Suppressor macrophage (primary cell): ENCODE results near the gene KIF3A.
A peak's percentile ranks its signal among the peaks of the same experiment; 100 is the strongest.

ENCODE experiments used
- DNase-seq, 4 experiments: peaks; one replicate each; pipeline ENCODE4 v3.0.0-alpha.2; 2020 to 2022

The KIF3A gene

DNA sequence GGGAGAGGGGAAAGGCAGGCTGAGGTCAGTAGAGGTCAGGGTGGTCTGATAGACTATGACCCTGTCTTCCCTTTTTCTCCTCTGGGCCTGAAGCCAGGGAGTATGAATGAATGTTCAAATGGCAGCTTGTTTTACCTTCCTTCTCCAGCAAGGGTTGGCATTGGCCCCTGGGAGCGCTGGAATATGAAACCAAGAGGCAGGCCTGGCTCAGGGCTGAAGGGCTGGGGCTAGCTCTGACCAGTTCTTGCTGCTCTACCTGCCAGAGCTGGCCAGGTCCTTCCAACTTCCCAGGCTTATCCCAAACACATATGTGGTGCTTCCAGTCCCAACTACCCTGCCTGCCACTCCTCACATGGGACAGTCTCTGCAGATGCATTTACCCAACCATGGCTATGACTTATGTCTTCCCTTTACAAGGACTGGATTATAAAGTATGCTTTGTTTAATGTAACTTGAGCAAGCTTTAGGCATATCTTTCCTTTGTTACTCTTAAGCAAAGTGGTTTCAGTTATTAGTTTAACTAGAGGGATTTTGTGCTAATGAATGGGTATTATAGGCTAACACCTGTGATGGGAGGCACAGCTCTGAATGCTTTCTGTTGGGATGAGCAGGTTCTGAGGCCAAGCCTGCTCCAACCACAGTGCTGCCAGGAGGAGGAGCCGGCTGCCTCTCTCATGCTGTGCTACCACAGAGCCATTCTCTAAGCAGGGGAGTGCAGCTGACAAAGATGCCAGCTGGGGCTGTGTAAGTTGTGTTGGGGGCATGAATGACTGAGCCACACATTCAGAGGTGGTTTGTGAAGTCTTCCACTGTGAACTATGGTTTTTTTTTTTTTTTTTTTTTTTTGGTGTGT, 16.0 kb upstream of the KIF3A start:
- DNase-seq, result no peak

DNA sequence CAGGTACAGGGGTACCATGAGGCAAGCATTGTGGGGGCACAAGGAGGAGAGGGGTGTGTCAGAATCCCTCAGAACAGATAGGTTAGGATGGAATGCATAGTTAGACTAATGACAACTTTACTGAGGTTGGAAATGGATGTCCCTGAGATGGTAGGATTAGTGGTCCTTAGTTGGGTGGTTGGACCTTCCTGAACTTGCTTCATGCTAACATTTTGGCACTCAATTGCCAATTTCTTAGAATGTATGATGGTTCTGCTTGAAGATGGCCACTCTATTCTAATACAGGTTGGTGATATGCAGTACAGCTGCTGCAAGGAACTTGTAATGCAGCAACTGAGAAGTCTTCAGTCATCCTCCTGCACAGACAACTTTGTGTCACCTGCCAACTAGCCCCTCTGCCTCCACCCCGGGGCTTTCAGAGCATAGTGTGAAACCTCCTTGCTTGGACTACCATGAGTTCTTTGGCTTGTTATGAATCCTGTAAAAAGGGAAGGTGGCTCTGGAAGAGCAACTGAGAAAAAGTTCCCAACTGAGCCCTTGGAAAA, 15.3 kb upstream of the KIF3A start:
- no peak for DNase-seq

DNA sequence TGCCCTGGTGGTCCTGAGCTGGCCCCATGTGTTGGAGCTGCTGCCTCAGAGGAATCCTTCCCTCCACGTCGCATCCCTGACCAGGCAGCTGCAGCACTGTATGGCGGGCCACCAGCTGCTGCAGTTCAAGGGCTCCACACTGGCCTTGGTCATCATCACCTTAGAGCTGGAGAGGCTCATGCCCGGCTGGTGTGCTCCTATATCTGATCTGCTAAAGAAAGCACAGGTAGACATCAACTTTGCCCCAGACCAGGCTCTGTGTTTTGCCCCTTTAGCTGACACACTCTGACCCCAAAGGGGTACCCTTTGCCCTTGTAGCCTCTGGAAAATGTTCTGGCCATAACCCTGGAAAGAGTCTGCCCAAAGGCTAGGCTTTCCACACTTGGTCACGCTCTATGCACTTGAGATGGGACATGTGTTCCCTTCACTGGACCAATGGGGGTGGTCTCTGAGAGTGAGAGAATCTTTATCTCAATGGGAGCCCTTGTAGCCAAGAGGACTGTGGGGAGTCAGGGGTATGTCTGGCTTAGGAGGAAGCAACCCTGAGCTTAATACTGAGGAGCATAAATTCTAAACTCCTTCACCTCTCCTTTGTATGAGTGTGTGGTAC, 14.7 kb upstream of the KIF3A start:
- DNase-seq, result no peak

DNA sequence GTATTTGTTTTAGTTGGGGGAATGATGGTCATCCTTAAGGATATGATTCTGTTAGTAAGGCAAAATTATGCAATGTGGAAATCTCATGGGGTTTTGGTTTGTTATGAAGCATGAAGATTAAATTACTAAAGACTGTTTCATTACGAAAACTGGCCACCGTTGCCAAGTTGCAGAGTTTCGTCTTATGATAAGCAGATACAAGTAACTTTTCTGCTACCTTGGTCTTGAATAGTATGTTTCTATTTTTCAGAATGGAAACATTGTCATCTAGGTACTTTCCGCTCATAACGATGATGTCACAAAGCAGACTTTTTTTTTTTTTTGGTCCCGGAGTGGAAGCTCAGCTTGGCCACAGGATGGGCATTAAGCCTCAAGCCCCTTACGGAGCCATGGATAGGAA, 14.1 kb upstream of the KIF3A start:
- DNase-seq, result no peak

DNA sequence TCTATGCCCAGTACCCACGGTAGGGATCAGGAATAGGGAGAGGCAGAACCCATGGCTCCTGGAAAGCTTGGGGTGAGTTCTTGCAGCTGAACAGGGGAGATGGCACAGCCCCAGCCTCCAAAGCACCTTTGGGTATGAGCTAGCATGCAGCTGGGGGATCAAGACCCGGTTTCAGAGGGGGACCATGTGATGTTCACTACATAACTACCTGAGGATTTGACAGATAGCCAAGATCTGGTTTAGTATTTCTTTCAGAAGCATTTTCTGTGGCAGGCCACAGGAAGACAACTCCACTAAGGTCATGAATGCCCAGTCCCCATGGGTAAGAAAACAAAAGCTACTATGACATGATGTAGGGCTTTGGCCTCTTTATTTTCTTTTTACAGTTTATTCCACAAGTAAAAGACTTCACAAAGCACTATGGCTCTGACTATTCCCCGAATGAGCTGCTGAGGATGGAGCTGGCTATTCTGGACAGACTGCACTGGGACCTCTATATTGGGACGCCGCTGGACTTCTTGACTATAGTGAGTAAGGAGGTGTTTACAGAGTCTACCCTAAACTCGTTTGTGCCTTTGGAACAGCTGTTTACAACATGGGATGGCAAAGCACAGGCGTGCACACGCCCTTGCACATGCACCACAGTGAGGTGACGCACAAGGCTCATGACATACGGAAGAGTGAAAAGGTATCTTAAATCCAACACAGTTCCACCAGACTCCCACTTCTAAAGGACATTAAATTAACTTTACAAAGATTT, 13.3 kb upstream of the KIF3A start:
- no peak for DNase-seq

DNA sequence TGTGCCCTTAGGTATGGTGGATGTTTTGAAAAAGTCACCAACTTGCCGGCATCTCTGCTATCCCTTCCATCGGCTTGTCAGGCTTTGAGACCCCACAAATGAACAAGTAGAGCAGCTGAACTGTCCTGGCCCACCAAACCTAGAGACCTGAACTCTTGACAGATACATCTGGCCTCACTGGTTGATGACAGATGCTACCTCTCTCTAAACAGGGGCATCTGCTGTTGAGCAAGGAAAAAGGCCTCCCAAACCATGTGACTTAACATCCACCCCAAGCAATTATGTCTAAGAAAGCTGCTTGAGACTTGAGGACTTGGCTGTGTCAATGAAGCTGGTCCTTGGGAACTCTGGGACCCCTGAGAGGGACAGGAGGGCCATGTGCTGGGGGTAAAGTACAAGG, 12.2 kb upstream of the KIF3A start:
- DNase-seq, result no peak

DNA sequence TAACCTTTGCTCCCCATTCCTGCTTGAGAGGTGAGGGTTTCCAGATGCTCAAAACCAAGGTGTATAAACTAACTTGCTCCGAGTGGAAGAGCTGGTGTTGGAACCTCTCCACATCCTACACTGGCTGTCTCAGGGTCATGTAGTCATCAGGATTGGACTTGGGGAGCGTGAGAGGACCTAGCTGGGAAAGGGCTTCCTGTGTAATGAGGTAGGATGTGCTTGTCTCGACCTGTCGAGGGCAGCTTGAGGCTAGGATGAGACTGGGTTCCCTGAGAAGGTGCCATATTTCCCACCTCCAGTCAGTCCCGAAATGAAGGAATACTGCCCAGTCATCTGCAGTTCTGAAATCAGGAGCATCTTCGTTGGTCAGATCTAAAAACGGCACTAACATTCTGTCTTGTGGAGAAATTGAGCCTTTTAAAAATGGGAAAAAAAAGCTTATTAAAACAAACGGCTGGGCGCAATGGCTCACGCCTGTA, 11.2 kb upstream of the KIF3A start:
- DNase-seq, result no peak

DNA sequence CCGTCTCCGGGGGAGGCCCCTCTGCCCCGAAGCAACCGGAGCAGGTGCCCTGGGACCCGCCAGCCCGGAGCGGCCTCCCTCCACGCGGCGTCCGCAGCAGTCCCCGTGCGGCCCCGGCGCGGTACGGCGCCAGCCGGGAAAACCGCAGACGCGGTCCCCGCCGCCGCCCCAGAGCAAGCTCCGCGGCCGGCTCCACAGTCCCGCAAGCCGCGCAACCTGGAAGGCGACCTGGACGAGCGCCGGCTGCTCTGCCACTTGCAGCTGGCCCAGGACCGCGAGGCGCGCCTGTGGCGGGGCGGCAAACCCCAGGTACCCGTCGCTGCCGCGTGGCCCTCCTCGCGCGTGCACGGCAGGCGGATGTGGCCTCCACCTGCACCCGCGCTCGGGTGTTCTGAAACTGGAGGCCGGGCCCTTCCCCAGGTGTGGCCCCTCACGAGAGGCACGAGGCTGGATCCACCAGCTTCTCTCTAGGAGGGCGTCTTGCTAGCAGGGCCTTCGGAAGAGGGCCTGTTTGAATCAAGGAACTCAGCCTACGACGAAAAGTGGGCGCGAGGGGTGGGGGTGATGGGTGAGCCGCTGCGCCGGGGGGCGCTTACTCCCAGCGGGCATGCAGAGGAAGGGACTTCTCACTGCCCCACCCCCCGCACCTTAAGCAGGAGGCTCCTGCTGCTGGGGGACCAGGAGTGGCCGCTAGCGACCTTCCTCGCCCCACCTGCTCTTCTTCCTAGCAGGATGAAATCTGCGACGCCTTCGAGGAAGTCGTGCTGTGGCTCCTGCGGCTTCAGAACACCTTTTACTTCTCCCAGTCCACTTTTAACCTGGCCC, 10.5 kb upstream of the KIF3A start:
- DNase-seq, result no peak

DNA sequence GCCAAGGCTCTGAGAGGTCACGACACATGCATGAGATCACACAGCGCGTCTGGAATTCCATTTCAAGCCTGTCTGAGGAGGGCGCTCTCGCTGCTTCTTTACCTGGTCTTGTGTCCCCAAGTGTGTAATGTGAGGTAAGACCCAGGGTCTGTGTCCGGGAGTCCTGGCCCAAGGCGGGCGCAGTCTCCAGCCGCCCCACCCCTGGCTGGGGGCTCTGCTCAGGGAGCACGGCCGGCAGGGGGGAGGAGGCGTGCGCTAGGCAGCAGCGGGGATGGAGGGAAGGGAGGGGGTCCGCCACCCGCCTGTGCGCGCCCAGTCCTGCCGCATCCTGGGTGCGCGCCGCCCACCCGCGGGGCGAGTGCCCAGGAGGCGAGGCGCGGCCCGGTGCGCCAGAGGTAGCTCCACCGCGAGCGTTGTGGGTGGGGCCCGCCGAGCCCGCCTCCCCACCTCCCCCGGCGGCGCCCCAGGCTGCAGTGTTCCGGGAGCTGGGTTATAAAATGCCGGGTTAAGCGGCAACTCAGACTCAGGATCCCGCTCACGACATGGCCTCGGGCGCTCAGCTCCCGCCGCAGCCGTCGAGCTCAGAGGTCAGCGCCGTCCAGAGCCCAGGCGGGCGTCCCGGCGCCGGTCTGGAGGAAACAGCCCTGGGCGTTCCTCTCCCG, 9.7 kb upstream of the KIF3A start, which contains the start of gene CCNI2:
TSS of gene CCNI2 (plus strand) at position 473 of the 662 bp plus-strand sequence. CDS start at position 543, 70 bp downstream.
- DNase-seq, result peak in 3 of 4 experiments; percentile 11 to 37 (median 16)

DNA sequence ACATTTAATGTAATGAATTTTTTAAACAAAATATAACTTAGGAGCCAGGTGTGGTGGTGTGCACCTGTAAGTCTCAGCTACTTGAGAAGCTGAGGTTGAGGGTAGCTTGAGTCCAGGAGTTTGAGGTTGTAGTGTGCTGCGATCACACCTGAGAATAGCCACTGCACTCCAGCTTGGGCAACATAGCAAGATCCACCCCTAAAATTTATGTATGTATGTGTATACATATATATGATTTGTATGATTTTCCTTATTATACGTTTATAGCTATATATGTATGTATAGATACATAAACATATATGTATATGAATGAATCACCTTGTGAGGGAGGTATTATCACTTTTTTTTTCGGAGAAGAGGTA, 9.2 kb upstream of the KIF3A start:
- no peak for DNase-seq

DNA sequence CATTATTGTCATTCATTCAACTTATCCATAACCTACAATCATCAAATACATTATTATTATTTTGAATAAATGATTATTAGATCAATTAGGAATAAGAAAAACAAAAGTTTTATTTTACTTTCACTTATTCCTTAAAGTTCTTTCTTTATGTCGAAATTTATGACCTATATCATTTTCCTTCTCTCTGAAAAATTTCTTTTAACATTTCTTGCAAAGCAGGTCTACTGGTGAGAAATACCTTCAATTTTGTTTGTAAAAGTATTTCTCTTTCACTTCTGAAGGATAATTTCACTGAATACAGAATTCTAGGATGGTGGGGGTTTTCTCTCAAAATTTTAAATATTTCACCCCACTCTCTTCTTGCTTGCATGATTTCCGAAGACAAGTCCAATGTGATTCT, 7.3 kb upstream of the KIF3A start:
- DNase-seq, result no peak

DNA sequence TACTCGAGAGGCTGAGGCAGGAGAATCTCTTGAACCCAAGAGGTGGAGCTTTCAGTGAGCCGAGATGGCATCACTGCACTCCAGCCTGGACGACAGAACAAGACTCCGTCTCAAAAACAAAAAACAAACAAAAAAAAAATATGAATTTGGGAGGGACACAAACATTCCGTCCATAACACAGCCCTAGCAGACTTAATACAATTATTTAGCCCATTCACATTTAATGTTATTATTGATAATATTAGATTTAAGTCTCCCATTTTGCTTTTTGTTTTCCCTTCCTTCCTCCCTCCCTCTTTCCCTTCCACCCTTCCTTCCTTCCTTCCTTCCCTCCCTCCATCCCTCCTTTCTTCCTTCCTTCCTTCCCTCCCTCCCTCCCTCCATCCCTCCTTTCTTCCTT, 5.3 kb upstream of the KIF3A start:
- no peak for DNase-seq

DNA sequence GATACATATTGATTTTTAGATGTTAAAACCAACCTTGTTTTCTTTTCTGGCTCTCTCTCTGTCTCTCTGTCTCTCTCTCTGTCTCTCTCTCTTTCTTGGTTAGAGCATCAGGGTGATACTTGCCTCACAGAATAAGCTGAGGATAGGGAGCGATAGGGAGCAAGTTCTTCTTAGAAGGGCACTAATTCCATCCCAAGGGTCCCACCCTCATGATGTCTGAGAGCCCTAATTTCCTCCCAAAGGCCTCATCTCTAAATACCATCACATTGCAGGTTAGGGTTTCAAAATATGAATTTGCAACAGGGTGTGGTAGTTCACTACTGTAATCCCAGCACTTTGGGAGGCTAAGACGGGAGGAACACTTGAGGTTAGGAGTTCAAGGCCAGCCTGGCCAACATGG, 4.8 kb upstream of the KIF3A start:
- no peak for DNase-seq

DNA sequence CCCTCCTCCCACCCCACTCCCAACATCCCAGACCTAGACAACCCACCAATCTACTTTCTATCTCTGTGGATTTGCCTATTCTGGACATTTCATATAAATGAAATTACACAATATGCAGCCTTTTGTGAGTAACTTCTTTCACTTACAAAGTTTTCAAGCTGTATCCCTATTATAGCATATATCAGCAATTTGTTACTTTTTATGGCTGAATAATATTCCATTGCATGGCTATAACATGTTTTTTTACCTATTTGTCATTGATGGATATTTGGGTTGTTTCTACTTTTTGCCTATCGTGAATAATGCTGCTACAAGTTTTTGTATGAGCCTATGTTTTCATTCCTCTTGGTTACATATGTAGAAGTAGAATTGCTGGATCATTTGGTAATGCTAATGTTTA, 1.9 kb upstream of the KIF3A start:
- DNase-seq, result no peak

DNA sequence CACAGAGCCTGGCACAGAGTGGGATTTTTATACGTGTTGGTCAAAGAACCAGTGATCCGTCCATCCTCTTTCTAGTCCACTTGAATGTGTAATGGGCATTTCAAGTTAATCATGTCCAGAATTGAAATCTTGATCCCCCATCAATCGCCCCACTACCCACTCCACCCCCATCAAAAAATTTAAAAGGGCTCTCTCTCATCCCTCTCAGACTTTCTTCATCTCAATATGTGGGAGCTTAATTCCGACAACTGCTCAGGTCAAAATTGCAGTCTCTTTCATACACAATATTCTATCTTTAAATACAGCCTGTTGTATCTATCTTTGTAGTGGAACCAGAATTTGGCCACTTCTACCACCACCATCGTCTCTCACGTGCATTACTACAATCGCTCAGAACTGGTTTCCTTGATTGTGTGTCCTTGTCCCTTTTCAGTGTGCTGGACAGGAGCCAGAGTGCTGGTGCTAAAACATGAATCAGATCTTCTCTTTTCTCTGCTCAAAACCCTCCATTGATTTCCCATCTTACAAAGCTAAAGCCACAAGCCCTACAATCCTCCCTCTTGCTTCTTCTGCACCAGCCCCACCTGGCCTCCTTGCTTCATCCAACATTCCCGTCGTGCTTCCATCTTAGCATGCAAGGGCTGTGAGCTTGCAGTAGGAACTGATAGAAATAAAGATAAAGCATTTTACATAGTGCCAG, 786 bp upstream of the KIF3A start:
- no peak for DNase-seq

DNA sequence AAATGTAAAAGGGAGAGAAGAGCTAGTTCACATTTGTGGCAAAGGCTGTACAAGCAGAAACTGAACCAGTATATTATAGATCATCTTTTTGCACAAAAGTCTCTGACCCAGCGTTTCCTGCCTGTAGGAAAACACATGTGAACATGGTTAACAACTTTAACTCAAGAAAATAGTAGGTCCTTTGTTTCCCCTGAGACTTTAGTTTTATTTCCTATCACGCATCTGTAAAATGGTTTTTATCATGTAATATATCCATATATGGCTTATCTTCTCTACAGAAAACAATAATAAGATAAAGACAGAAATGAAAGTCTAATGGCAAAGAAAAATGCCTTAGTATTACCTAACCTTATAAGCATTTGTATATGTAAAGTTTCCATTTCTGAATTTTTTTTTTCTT, 2.7 kb downstream of the KIF3A start:
- no peak for DNase-seq

DNA sequence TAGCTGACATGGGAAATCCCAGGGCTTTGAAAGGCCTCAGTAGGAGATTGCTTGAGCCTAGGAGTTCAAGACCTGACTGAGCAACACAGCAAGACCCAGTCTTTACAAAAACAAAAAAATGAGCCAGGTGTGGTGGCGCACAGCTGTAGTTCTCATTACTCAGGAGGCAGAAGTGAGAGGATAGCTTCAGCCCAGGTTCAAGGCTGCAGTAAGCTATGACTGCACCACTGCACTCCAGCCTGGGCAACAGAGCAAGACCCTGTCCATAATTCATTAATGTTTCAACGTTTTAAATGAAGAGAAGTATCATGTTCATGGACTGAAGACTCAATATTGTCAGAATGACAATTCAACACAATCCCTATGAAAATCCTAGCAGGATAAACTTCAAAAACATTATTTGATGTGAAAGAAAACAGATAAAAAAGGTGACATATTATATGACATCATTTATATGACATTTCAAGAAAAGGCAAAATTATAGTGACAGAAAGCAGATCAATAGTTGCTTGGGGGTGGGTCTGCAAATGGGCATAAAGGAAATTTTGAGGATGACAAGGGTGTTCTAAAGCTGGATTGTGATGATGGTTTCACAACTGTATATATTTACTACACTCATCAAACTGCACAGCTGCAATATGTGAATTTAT, 3.7 kb downstream of the KIF3A start:
- DNase-seq, result no peak

DNA sequence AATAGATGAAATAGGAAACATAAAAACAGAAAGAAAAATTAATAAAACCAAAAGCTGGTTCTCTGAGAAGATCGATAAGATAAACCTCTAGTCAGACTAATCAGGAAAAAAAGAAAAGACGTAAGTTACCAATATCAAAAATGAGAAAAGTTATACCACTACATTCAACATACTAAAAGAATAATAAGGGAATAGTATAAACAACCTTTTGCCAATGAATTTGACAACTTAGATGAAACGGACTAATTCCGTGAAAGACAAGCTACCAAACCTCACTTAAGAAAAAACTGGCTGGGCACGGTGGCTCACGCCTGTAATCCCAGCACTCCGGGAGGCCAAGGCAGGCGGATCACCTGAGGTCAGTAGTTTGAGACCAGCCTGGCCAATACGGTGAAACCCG, 7.5 kb downstream of the KIF3A start:
- DNase-seq, result no peak

DNA sequence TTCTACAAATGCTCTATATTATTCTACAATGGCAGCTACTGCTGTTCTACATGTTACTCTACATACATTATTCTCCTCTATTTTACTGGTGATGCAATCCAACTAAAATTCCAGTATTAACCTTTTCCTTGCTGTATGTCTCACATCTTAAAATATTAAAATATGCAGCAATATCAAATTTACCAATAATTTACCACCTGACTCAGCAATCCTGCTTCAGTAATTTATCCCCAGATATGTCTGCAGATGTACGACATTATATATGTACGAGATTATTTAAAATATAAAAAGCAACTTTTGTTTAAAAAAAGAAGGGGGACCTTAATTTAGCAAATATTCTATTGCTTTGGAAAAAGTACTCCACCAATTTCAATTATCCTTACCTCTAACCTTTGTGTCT, 11.6 kb downstream of the KIF3A start:
- DNase-seq, result no peak

DNA sequence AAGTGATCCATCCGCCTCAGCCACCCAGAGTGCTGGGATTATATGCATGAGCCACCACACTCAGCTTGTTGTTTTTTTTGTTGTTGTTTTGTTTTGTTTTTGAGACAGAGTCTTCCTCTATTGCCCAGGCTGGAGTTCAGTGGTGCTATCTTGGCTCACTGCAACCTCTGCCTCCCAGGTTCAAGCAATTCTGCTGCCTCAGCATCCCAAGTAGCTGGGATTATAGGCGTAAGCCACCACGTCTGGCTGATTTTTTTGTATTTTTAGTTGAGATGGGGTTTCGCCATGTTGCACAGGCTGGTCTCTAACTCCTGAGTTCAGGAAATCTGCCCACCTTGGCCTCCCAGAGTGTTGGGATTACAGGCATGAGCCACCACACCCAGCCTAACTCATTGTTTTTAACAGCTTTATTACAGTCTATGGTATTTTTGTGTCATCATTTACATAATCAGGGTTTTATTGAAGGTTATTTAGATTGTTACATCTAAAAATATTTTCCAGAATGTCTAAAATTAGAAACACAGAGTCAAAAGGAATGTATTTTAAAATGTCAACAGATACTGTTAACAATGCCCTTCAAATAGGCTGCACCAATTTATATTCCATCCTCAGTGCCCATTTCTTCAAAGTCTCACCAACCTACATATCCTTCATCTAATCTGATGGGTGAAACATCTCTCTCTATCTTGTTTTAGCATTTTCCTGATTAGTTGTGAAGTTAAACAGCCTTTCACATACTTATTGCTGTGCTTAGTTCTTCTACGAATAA, 18.6 kb downstream of the KIF3A start:
- no peak for DNase-seq
